Heart left ventricle (tissue), 16 donors: ENCODE data around the gene ZBTB7B. TPM values are rescaled to one million over a fixed set of nuclear protein-coding genes. Genes with fewer than 3 reads are reported as not detected.

Experiments
- ATAC-seq, 4 donors: fragments of 200-7000 bp; cut with Tn5 transposase; one replicate each; pipeline ENCODE4 v1.9.1; 2020 to 2022; ENCODE audit warnings: moderate library complexity in 4 of 4, mild to moderate bottlenecking in 3 of 4, moderate number of reproducible peaks in 1 of 4
- DNase-seq, 5 donors: peaks; one replicate each; pipeline ENCODE4 v3.0.0-alpha.2; 2020
- H3K27ac ChIP-seq, 12 donors: fragments of 200-600 bp; sonication (generic) in 4 of 12; one replicate each; pipeline versions ENCODE4 v1.5.0 to v1.8.0; 2016 to 2022; ENCODE audit warnings: mild to moderate bottlenecking in 2 of 12
- H3K27me3 ChIP-seq, 9 donors: fragments of 200-600 bp; sonication (generic) in 2 of 9; one replicate each; pipeline versions ENCODE4 v1.5.1 to v1.8.0; 2016 to 2022; ENCODE audit warnings: mild to moderate bottlenecking in 3 of 9
- H3K36me3 ChIP-seq, 9 donors: fragments of 200-600 bp; sonication (generic) in 2 of 9; one replicate each; pipeline versions ENCODE4 v1.5.0 to v1.8.0; 2018 to 2022; ENCODE audit warnings: mild to moderate bottlenecking in 2 of 9
- H3K4me1 ChIP-seq, 12 donors: fragments of 200-600 bp; sonication (generic) in 4 of 12; one replicate each; pipeline versions ENCODE4 v1.5.0 to v1.8.0; 2016 to 2022; ENCODE audit warnings: mild to moderate bottlenecking in 3 of 12
- H3K4me3 ChIP-seq, 12 donors: fragments of 200-600 bp; sonication (generic) in 4 of 12; one replicate each; pipeline versions ENCODE4 v1.5.0 to v1.8.0; 2017 to 2022; ENCODE audit warnings: mild to moderate bottlenecking in 9 of 12, moderate library complexity in 4 of 12
- H3K9me3 ChIP-seq, 12 donors: fragments of 200-600 bp; sonication (generic) in 4 of 12; one replicate each; pipeline versions ENCODE4 v1.5.0 to v1.8.0; 2016 to 2022; ENCODE audit warnings: mild to moderate bottlenecking in 1 of 12
- CTCF ChIP-seq, 12 donors: fragments of 200-600 bp; sonication (generic) in 4 of 12; IDR thresholded peaks; one replicate each; pipeline versions ENCODE4 v1.5.0 to v1.8.0; 2018 to 2022; ENCODE audit warnings: antibody characterized with exemption in 12 of 12, mild to moderate bottlenecking in 5 of 12
- POLR2A ChIP-seq, 2 donors: fragments of 450-650 bp; IDR thresholded peaks; one replicate each; pipeline ENCODE4 v1.6.1; 2017; ENCODE audit warnings: antibody characterized with exemption in 2 of 2, mild to moderate bottlenecking in 2 of 2, moderate library complexity in 2 of 2
- WGBS, 4 donors: extraction: QIAGEN DNeasy Blood & Tissue Kit in 2 of 4; methylation state at CpG; one replicate each; pipeline versions ENCODE4 v1.1.5 to v1.1.7; 2013 to 2018; 5-methylcytosine and 5-hydroxymethylcytosine counted together
- intact Hi-C, 10 donors: fragments of 100-400 bp; cut with DNase I; formaldehyde crosslinking; loops; one replicate each; pipeline versions ENCODE4 v1.11.1 to v1.14.2; 2022
- polyA plus RNA-seq, 2 donors: library from polyadenylated mRNA; stranded (reverse); fragments of 200-250 nt; gene quantifications; one replicate each; pipeline ENCODE4 v1.2.3, GENCODE V29; 2013
- total RNA-seq, 9 donors: library from RNA; depleted of rRNA in 2 of 9; stranded (reverse); fragments of >200 nt in 2 of 9; fragmentation: NEBNext Ultra II Directional in 3 of 9; extraction: Animal tissue kit (Norgen Biotek cat#: 25700) in 3 of 9; gene quantifications; one replicate each; pipeline versions ENCODE4 v1.1.0 to v1.2.4, GENCODE V29; 2016 to 2023
- donor health status: ischemic (EF 13 %, LVEDD 7.1; RV severe dilation, severe dysfunction).
- donor health status: healthy with polysubstance abuse.
- donor health status: DM: no; HTN: yes; CAD: no.
- donor health status: DM: no; HTN: no; CAD: no.
- donor health status: ischemic (EF 25% LVEDD 6.9; RV normal size, moderate dysfunction).
- donor health status: ischemic (EF 25% LVEDD 5.7; RV mildly dilated, moderate dysfunction).
- donor health status: healthy.
- donor health status: DM: yes; HTN: yes; CAD: no.
- donor health status: ischemic (EF 35%, LVEDD 5.7; RV mildly dilated, moderate dysfunction).
- donor health status: nonischemic (EF 11% LVEDD 7.7; RV severe dilation, severe dysfunction).
- donor health status: DM: yes; HTN: yes; CAD: no.
- donor health status: PGD.
- donor health status: ischemic (EF 29% LVEDD 5.4; RV normal size, mild dysfunction).
- donor health status: nonischemic (EF 23%, LVEDD 6.1; RV moderate dilation, normal function).

Gene ZBTB7B
- total and polyA plus RNA-seq, 11 donors = 29.5 to 103 (median 46.6) TPM

- 94 to 97% (median 95%) methylated on average over 5 to 8 of the region's 8 CpGs for WGBS, 4 donors
- no peaks in the 10 kb centered on the region for H3K27me3 ChIP-seq
- peaks cover 0 to 55% (median 29%) of the 10 kb centered on the region in 12 donors for H3K4me1 ChIP-seq
- no peaks in the 10 kb centered on the region for H3K9me3 ChIP-seq
- H3K4me3 ChIP-seq = no peak overlapping the region
- H3K36me3 ChIP-seq = peaks cover 0 to 4% (median 2%) of the 10 kb centered on the region in 9 donors
- no peak for DNase-seq
- intact Hi-C loops = loop anchor here in 2 of 10 donors (5.0 kb wide), 2 partner anchors 34 to 46 kb away; partner anchors contain the start of gene ZBTB7B (in 1 of the 2)
- no peak for TF ChIP-seq CTCF (IDR thresholded peaks at IDR 0.05)
- TF ChIP-seq POLR2A (IDR thresholded peaks at IDR 0.05) = no peak
- no peak overlapping the region for H3K27ac ChIP-seq
- ATAC-seq = no peak
These were observed 46.1 kb downstream of the ZBTB7B start for GRCh38 chr1:155048449-155049334.

- H3K4me3 ChIP-seq = peak overlapping the region in 11 of 12 donors; percentile 54 to 97 (median 82)
- TF ChIP-seq CTCF (IDR thresholded peaks at IDR 0.05) (no peak), POLR2A (IDR thresholded peaks at IDR 0.05) (no peak)
- H3K4me1 ChIP-seq = peaks cover 0 to 47% (median 27%) of the 10 kb centered on the region in 12 donors
- intact Hi-C loops = loop anchor here in 7 of 10 donors (1.0 to 10.0 kb wide), 8 partner anchors 13 to 95 kb away; partner anchors contain the start of genes ZBTB7B (in 5 of the 7), CKS1B (in 1 of the 7), EFNA4 (in 1 of the 7) and PBXIP1 (in 1 of the 7)
- no peak for DNase-seq
- no peak for ATAC-seq
- H3K27me3 ChIP-seq = no peaks in the 10 kb centered on the region
- 13 to 41% (median 18%) methylated on average over 6 to 10 of the region's 10 CpGs for WGBS, 4 donors
- H3K27ac ChIP-seq = peak overlapping the region; percentile 83 to 99 (median 94)
- peaks cover 0 to 16% (median 14%) of the 10 kb centered on the region in 9 donors for H3K36me3 ChIP-seq
- no peaks in the 10 kb centered on the region for H3K9me3 ChIP-seq
These were observed 47.3 kb downstream of the ZBTB7B start for GRCh38 chr1:155049651-155050559.

GRCh38 chr1:155050560-155051341 lies 48.1 kb downstream of the ZBTB7B start, which contains the start of gene ADAM15:
TSS of gene ADAM15 (plus strand) at chr1:155051316. CDS start at chr1:155051387, 71 bp downstream.
- Histone ChIP-seq H3K4me3 (peak within 1 kb of the TSS; percentile 54 to 99 (median 86)), H3K36me3 (peaks cover 0 to 25% (median 22%) of the 10 kb centered on the region in 9 donors), H3K27ac (peak within 1 kb of the TSS; percentile 86 to 99 (median 94)), H3K27me3 (no peaks in the 10 kb centered on the region), H3K9me3 (no peaks in the 10 kb centered on the region), H3K4me1 (peaks cover 0 to 43% (median 23%) of the 10 kb centered on the region in 12 donors)
- intact Hi-C loops = loop anchor here in 6 of 10 donors (1.0 to 10.0 kb wide), 7 partner anchors 13 to 96 kb away; partner anchors contain the start of genes ZBTB7B (in 4 of the 6), CKS1B (in 1 of the 6), EFNA4 (in 1 of the 6) and PBXIP1 (in 1 of the 6)
- TF ChIP-seq POLR2A (IDR thresholded peaks at IDR 0.05) (no peak), CTCF (IDR thresholded peaks at IDR 0.05) (peak; percentile 85 to 97 (median 92))
- WGBS, 4 donors = 0 to 1% (median 1%) methylated on average over 48 to 99 of the region's 99 CpGs
- DNase-seq (peak; percentile 86 to 94 (median 86)), ATAC-seq (peak; percentile 43 to 90 (median 72))
